GM23338 (cell line): ENCODE measurements around the gene RAD52. TPM values are rescaled to one million over a fixed set of nuclear protein-coding genes. Genes with fewer than 3 reads are reported as not detected.

Source experiments
- ATAC-seq: fragments of 200-7000 bp; cut with Tn5 transposase; 3 replicates; pipeline ENCODE4 v1.9.1; 2020
- DNase-seq: peaks from one replicate; pipeline ENCODE4 v3.0.0-alpha.2; 2015; ENCODE audit warnings: low spot score
- H2AFZ ChIP-seq: fragments of 200-600 bp; sonication (generic); 2 replicates; pipeline ENCODE4 v1.8.0; 2016; ENCODE audit warnings: antibody characterized with exemption, mild to moderate bottlenecking, moderate library complexity
- H3F3A ChIP-seq: fragments of 200-600 bp; sonication (generic); replicated peaks from 2 replicates; pipeline ENCODE4 v1.8.0; 2017; ENCODE audit warnings: antibody characterized with exemption, mixed run types, low read depth
- H3K27ac ChIP-seq: fragments of 200-600 bp; sonication (generic); 2 replicates; pipeline ENCODE4 v1.6.1; 2016; ENCODE audit warnings: low read depth
- H3K27me3 ChIP-seq: fragments of 200-600 bp; sonication (generic); 2 replicates; pipeline ENCODE4 v1.8.0; 2016; ENCODE audit warnings: mild to moderate bottlenecking, mixed run types, moderate library complexity; ENCODE audit not compliant: insufficient read depth
- H3K36me3 ChIP-seq: fragments of 200-600 bp; sonication (generic); 2 replicates; pipeline ENCODE4 v1.8.0; 2016; ENCODE audit warnings: mild to moderate bottlenecking; ENCODE audit not compliant: insufficient read depth
- H3K4me1 ChIP-seq: fragments of 200-600 bp; sonication (generic); 2 replicates; pipeline ENCODE4 v1.8.0; 2016; ENCODE audit warnings: mild to moderate bottlenecking, moderate library complexity; ENCODE audit not compliant: insufficient read depth
- H3K4me2 ChIP-seq: fragments of 200-600 bp; sonication (generic); 2 replicates; pipeline ENCODE4 v1.7.1; 2017; ENCODE audit warnings: mixed run types
- H3K4me3 ChIP-seq: fragments of 200-600 bp; sonication (generic); 2 replicates; pipeline ENCODE4 v1.6.1; 2016; ENCODE audit warnings: mixed run types
- H3K79me2 ChIP-seq: fragments of 200-600 bp; sonication (generic); replicated peaks from 2 replicates; pipeline ENCODE4 v1.8.0; 2017; ENCODE audit warnings: mild to moderate bottlenecking; ENCODE audit not compliant: insufficient read depth
- H3K9me2 ChIP-seq: fragments of 200-600 bp; sonication (generic); 2 replicates; pipeline ENCODE4 v1.8.0; 2017; ENCODE audit not compliant: insufficient read depth
- H4K20me1 ChIP-seq: fragments of 200-600 bp; sonication (generic); replicated peaks from 2 replicates; pipeline ENCODE4 v1.8.0; 2017; ENCODE audit warnings: mild to moderate bottlenecking; ENCODE audit not compliant: insufficient read depth
- H3K27ac Mint-ChIP-seq: 2 replicates; pipeline ENCODE4 v1.8.0; 2020; ENCODE audit warnings: inconsistent platforms, mild to moderate bottlenecking, moderate library complexity, mixed read lengths
- H3K27me3 Mint-ChIP-seq: 3 replicates; pipeline ENCODE4 v1.8.0; 2022; ENCODE audit warnings: low read depth, mild to moderate bottlenecking, moderate library complexity, mixed read lengths, inconsistent platforms; ENCODE audit not compliant: insufficient read depth, poor library complexity
- H3K36me3 Mint-ChIP-seq: 3 replicates; pipeline ENCODE4 v1.8.0; 2021; ENCODE audit warnings: low read depth, mild to moderate bottlenecking, inconsistent platforms, moderate library complexity, mixed read lengths
- H3K4me1 Mint-ChIP-seq: 3 replicates; pipeline ENCODE4 v1.8.0; 2020; ENCODE audit warnings: mild to moderate bottlenecking, inconsistent platforms, mixed read lengths
- H3K4me3 Mint-ChIP-seq: 3 replicates; pipeline ENCODE4 v1.8.0; 2021; ENCODE audit warnings: moderate library complexity, mild to moderate bottlenecking, inconsistent platforms, mixed read lengths
- H3K9me3 Mint-ChIP-seq: 3 replicates; pipeline ENCODE4 v1.8.0; 2020; ENCODE audit warnings: moderate library complexity, mild to moderate bottlenecking, inconsistent platforms, mixed read lengths
- CREB1 ChIP-seq: fragments of 250-450 bp; sonication (Bioruptor Pico); IDR thresholded peaks from 2 replicates; pipeline ENCODE4 v1.5.0; 2020; ENCODE audit warnings: low read depth, mild to moderate bottlenecking, moderate library complexity
- CTCF ChIP-seq, 2 experiments: fragments of 200-600 bp in 1 of 2; sonication (generic) in 1 of 2; conservative IDR thresholded peaks; 2 replicates each; pipeline versions ENCODE4 v1.5.1 to v1.6.1; 2016 to 2017; ENCODE audit warnings: antibody characterized with exemption in 2 of 2, low read depth in 2 of 2, mild to moderate bottlenecking in 2 of 2, moderate library complexity in 1 of 2
- EZH2 ChIP-seq: fragments of 200-600 bp; sonication (generic); IDR thresholded peaks from one replicate; pipeline ENCODE4 v1.8.0; 2017; ENCODE audit warnings: antibody characterized with exemption, mild to moderate bottlenecking, low read depth; ENCODE audit not compliant: unreplicated experiment
- EZH2phosphoT487 ChIP-seq: fragments of 200-600 bp; sonication (generic); IDR thresholded peaks from one replicate; pipeline ENCODE4 v1.8.1; 2018; ENCODE audit warnings: antibody characterized with exemption; ENCODE audit not compliant: unreplicated experiment
- JUNB ChIP-seq: IDR thresholded peaks from one replicate; pipeline ENCODE4 v1.6.1; 2016; ENCODE audit warnings: antibody characterized with exemption; ENCODE audit not compliant: unreplicated experiment
- NANOG ChIP-seq: IDR thresholded peaks from 2 replicates; pipeline ENCODE4 v1.6.1; 2016; ENCODE audit warnings: antibody characterized with exemption, borderline replicate concordance
- POLR2AphosphoS5 ChIP-seq: IDR thresholded peaks from 2 replicates; pipeline ENCODE4 v1.6.1; 2016; ENCODE audit warnings: antibody characterized with exemption, low read depth
- REST ChIP-seq: IDR thresholded peaks from one replicate; pipeline ENCODE4 v1.6.1; 2018; ENCODE audit warnings: antibody characterized with exemption; ENCODE audit not compliant: unreplicated experiment
- ZNF114 ChIP-seq: fragments of 250-450 bp; sonication (Bioruptor Pico); IDR thresholded peaks from 2 replicates; pipeline ENCODE4 v1.5.0; 2020; ENCODE audit warnings: mild to moderate bottlenecking, moderate library complexity
- ZNF331 ChIP-seq: fragments of 250-450 bp; sonication (Bioruptor Pico); IDR thresholded peaks from 2 replicates; pipeline ENCODE4 v1.5.0; 2020; ENCODE audit warnings: low read depth, mild to moderate bottlenecking, moderate library complexity
- polyA plus RNA-seq: library from polyadenylated mRNA; unstranded; fragments of >200 nt; fragmentation: Nextera tagmentation; extraction: Ambion mirVana; gene quantifications from 2 replicates; pipeline ENCODE4 v1.2.1, GENCODE V29; 2016
- total RNA-seq: library from RNA; depleted of rRNA; stranded (reverse); fragments of >200 nt; shearing (Covaris generic); gene quantifications from 2 replicates; pipeline ENCODE4 v1.2.3, GENCODE V29; 2014
- TF ChIP-seq, protein P1 (sequence below): IDR thresholded peaks from 2 replicates; pipeline ENCODE4 v1.6.1; 2016; ENCODE audit warnings: antibody characterized with exemption

RAD52 gene
- total and polyA plus RNA-seq, 2 experiments from 2014 or later = 10.9 to 21.3 TPM

GRCh38 chr12:911191-911826 lies 38.2 kb downstream of the RAD52 start:
- no peaks in the 10 kb centered on the region for H3K9me3 Mint-ChIP-seq
- H3K9me2 ChIP-seq = no peaks in the 10 kb centered on the region
- H2AFZ ChIP-seq = no peak overlapping the region
- peaks cover 41% of the 10 kb centered on the region for H3K36me3 ChIP-seq
- H3K4me3 ChIP-seq = no peak overlapping the region
- peaks cover 4% of the 10 kb centered on the region; the same call in 1 of the 2 replicates for H4K20me1 ChIP-seq
- no peaks in the 10 kb centered on the region for H3K79me2 ChIP-seq
- no peak overlapping the region for H3K4me3 Mint-ChIP-seq
- H3K4me1 Mint-ChIP-seq = peaks cover 24% of the 10 kb centered on the region
- ATAC-seq = no peak
- peaks cover 77% of the 10 kb centered on the region for H3K36me3 Mint-ChIP-seq
- H3K27ac ChIP-seq = no peak overlapping the region
- H3K27ac Mint-ChIP-seq = no peak overlapping the region
- no peaks in the 10 kb centered on the region for H3K27me3 ChIP-seq
- H3K4me2 ChIP-seq = no peak overlapping the region
- peaks cover 7% of the 10 kb centered on the region for H3K27me3 Mint-ChIP-seq
- TF ChIP-seq CTCF (conservative IDR thresholded peaks at IDR 0.05; ENCODE audit: low read depth in 2 of 2) = no peak
- peaks cover 15% of the 10 kb centered on the region; the same call in 1 of the 2 replicates for H3F3A ChIP-seq
- H3K4me1 ChIP-seq = peaks cover 6% of the 10 kb centered on the region
- DNase-seq = no peak

DNA sequence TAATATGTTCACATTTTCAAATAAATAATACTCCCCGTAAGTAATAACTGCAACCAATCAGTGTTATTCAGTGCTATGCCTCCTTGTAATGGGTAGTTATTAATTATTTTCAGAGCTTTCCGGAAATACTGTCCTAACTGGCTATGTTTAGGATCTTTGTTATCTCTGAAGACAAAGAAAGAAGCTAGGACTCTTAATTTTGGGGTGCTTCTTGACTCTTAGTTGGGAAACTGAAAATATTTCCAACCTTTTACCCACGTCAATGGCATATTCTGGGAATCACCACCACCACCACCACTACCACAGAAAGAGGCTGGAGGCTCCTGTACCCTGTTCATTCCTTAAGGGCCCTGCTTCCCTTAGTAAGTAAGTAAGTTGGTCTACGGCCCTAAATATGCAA lies 39.1 kb downstream of the RAD52 start:
- H3K9me2 ChIP-seq = no peaks in the 10 kb centered on the region
- no peaks in the 10 kb centered on the region for H3K79me2 ChIP-seq
- Mint-ChIP-seq H3K27me3 (peaks cover 4% of the 10 kb centered on the region), H3K4me3 (no peak overlapping the region), H3K27ac (no peak overlapping the region), H3K36me3 (peaks cover 77% of the 10 kb centered on the region), H3K4me1 (peaks cover 17% of the 10 kb centered on the region), H3K9me3 (no peaks in the 10 kb centered on the region)
- peaks cover 41% of the 10 kb centered on the region; the same call in 1 of the 2 replicates for H3K36me3 ChIP-seq
- DNase-seq (no peak), ATAC-seq (no peak)
- H3K4me1 ChIP-seq = peaks cover 3% of the 10 kb centered on the region
- peaks cover 15% of the 10 kb centered on the region; the same call in 1 of the 2 replicates for H3F3A ChIP-seq
- H4K20me1 ChIP-seq = peaks cover 7% of the 10 kb centered on the region; the same call in 1 of the 2 replicates
- no peak overlapping the region for H3K4me2 ChIP-seq
- no peak overlapping the region for H3K27ac ChIP-seq
- no peak overlapping the region for H3K4me3 ChIP-seq
- no peak overlapping the region for H2AFZ ChIP-seq
- H3K27me3 ChIP-seq = no peaks in the 10 kb centered on the region
- TF ChIP-seq ZNF331 (no peak), JUNB (no peak), ZNF114 (CRISPR knock-in tag) (no peak), POLR2AphosphoS5 (no peak), CREB1 (no peak), REST (no peak), NANOG (no peak), EZH2 (no peak), CTCF (conservative IDR thresholded peaks at IDR 0.05; ENCODE audit: low read depth in 2 of 2) (no peak), EZH2phosphoT487 (no peak)
- TF ChIP-seq, protein P1, sequence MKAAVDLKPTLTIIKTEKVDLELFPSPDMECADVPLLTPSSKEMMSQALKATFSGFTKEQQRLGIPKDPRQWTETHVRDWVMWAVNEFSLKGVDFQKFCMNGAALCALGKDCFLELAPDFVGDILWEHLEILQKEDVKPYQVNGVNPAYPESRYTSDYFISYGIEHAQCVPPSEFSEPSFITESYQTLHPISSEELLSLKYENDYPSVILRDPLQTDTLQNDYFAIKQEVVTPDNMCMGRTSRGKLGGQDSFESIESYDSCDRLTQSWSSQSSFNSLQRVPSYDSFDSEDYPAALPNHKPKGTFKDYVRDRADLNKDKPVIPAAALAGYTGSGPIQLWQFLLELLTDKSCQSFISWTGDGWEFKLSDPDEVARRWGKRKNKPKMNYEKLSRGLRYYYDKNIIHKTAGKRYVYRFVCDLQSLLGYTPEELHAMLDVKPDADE = no peak
